ENCODE measurements around the gene SLITRK2.

Gene SLITRK2

DNA sequence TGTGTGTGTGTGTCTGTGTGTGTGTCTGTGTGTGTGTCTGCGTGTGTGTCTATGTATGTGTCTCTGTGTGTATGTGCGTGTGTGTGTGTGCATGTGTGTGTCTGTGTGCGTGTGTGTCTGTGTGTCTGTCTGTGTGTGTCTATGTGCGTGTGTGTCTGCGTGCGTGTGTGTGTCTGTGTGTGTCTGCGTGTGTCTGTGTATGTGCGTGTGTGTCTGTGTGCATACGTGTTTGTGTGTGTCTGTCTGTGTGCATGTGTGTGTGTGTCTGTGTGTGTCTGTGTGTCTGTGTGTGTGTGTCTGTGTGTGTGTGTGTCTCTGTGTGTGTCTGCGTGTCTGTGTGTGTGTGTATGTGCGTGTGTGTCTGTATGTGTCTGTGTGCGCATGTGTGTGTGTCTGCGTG is 35.6 kb downstream of the SLITRK2 start:
- DNase-seq (ENCODE audit: low read depth): no peak

- DNase-seq (ENCODE audit: low read depth): no peak
Observed at GRCh38 chrX:145856181-145856580, 38.6 kb downstream of the SLITRK2 start.

DNA sequence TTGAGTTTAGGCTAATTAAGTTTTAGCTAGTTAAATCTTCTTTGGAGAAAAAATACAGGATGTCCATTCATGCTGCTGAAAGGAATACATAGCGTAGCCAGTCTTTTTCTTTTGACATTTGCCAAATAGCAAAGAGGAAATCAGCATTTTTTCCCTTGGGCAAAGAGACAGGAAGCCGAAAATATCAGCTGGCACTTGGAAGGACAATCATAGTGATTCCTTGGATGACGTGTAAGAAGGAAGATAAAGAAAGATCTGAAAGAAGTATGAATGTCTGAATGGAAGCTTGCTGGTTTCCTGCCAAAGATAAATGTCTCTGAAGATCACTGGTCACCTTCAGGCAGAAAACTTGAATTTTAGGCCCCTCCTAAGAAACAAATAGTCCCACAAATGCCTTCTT is 44.2 kb downstream of the SLITRK2 start:
- no peak for DNase-seq (ENCODE audit: low read depth)

- no peak for DNase-seq (ENCODE audit: low read depth)
Observed at GRCh38 chrX:145865082-145865481, 47.5 kb downstream of the SLITRK2 start.

Measured in stimulated activated CD8-positive, alpha-beta memory T cell treated with anti-CD3 and anti-CD28 coated beads, Interleukin-7, amount 100 ng/mL, for 24 hours (primary cell).